GM19351 (cell line): ENCODE results near the gene PLA1A.
"Not testable (repeated sequence)": the region's sequence is repeated elsewhere in the genome, so short reads cannot be mapped to it uniquely, and the experiment has no call there.

Source experiments
- ATAC-seq: cut with Tn5 transposase; IDR thresholded peaks from one replicate; pipeline ENCODE4 v1.9.1; 2021; ENCODE audit warnings: mild to moderate bottlenecking, moderate library complexity; ENCODE audit not compliant: unreplicated experiment

The PLA1A gene

DNA sequence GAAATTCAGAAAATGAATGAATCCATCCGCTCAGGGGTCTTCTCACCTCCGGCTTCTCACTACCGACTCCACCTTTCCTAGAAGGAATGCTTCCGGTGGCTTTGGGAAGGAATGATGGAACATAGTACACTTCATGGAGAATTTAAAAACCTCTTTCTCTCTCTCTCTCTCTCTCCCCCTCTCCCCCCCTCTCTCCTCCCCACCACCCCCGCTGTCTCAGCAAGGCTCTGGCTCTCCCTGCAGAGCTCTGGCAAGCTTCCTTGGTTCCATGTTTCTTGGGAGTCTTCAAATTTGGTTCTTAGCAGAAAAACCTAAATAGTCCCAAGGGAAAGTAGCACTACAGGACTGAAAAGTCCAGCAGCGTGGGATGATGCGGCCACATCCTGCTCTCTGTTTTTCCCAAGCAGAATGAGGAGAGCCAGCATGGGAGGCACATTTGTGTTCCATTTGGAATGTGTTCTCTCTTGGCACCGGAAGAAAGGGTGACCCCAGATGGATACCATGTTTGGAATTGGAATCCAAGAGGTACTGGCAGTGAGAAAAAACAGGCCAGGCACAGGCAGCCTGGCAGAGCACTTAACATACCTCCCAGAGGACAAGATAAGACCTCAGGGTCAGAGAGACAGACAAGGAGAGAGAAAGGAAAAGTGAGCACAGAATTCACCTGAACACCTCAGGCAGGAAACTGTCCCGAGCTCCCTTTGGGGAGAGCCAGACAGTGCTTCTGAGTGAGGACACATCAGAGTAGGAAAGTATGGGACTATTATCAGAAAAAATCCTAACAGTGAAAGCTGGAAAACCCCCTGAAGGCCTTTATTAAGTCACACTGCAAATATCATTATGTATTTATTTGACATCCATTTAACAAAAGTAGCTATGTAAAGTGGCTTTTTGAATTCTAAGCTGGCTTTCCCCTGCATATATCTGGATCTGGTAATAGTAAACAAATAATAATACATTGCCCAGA, 63.1 kb downstream of the PLA1A start, which contains the start of gene POPDC2:
Gene POPDC2, minus strand, starts transcription at position 116 of the 967 bp plus-strand sequence. CDS start 166 bp downstream, outside the sequence.
- ATAC-seq, result no peak

DNA sequence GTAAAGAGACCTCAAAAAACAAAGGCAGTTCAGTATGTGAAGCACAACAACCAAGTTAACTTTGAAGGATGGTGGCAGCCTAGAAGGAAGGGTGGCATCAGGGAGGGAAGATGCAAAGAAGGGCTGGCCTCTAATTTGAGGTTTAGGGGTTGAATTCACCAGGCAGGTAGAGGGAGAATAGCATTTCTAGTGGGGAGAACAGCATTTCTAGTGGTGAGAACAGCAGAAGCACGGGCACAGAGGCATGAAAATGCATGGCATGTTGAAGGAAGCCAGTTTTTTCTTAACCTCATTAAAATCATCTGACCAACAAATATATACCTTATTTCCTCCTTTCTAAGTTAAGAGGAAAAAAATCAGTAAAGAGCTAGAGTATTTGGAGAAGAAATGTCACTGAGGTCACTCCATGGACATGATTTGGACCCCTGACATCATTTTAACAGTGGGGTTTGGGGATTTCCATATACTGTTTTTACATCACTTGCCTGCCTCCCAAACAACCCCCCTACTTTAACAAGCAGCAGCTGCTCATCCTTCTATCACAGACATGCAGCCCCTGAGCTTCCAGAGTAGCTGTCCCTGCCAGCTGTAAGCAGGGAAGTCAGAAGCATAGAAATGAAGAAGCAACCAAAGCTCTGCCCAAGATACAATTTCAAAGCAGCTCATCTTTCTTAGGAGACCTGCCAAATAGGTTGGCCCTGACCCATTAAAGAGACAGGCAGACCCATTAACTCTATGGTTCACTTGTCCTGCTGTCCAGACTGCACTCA, 65.1 kb downstream of the PLA1A start:
- no peak for ATAC-seq

DNA sequence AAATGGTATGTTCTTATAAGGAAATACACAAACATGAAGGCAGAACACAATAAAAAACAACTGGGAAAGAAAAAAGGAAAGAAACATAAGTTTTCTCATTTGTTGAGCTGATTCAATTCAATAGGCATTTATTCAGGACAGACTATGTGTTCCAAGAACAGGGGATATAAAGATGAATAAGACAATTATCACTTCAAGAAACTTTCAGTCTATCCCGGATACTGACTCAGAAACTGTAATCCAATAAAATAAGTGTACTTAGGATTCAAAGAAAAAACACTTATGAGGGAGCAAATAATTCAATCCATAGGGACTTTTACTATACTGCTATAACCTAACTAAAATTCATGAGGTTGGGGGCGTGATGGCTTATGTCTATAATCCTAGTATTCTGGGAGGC, 66.2 kb downstream of the PLA1A start:
- ATAC-seq, result no peak

DNA sequence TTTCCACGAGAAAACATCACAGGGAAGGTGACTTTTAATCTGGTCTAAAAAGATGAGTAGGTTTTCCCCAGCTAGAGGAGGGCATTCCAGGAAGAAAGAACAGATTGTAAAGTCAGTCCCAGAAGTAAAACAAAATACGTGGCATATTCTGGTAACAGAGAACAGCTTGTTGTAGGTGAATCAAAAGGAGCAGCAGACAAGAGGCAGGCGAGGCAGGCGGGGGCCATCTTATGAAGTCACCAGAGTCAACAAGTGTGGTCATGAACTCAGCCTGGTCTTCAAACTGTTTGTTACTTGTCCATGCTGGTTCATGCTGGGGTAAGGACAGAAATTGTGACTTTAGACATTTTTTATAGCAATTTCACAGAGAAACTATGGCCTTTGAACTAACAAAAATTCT, 66.7 kb downstream of the PLA1A start:
- ATAC-seq, result no peak

DNA sequence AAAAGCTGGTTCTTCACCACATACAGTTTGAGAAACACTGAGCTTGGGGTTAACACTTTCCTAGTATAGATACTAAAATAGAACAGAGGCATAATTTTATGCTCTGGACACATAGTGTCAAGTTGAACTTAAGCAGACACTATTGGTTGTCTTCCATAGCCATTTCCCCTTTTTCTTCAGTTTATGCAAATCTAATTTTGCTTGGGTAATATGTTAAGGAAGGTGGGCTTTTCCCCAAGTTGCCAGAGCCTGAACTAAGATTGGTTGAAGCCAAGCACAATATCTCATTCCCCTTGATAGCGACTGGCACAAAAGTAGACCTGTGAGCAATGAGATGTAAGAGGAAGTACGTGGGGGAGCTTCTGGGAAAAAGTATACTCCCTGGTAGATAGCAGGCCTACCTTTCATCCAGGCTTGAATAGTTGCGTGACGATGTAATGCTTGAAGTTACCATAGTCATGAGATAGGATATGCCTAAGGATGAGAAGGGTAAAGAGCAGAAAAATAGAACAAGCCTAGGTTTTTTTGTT, 67.2 kb downstream of the PLA1A start:
- peak; percentile 34 for ATAC-seq

DNA sequence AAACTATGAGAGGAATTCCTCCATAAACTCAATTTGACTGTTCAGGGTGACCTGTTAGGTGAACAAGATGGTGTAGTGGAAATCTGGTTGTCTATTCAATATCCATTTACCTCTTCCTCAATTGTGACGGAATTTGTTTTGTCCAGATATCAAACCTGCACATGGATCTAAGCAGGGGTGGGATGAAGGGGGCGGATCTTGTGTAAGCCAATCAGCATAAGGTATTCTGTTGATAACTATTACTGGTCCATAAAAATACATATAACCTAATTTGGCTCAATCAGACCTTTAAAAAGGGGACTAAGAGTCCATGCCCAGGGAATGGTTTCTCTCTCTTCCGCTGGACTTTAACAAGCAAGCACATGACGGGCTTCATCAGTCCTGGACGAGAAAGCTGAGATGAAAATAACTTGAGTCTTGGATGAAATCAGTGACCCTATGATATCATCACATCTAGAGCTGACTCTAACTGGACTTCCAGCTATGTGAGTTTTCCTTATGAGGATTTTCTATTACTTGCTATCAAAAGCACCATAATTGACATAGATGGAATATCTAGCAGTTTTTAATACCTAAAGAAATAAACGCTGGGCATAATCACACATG, 68.4 kb downstream of the PLA1A start:
- no peak for ATAC-seq

DNA sequence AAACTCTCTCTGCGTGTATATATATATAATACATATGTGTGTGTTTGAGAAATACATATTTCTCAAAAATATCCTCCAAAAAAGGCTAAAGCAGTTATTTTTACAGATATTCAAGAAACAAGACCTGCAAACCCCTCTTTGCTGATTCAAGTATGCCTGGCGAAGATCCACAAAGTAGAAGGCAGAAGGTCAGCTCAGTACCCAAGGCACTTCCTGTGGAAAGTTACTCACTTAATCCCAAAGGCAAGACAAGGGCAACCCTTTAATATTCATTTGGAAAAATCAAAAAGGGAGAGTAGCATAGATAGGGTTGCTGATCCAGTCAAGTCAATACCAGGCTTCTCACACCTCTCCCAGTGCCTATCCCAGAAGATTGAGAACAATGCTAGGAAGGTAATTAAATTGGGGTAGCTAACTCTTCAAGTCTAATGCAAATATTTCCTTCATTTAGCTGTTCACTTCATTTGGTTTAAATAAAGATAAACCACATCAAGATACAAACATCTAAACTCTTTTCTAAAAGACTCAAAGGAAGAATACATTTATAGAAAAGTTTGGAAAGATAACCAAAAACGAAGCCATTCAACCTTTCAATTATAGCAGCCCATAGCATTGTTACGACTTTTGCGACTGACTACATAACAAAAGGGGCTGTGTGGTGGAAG, 72.4 kb downstream of the PLA1A start:
- ATAC-seq, result no peak

DNA sequence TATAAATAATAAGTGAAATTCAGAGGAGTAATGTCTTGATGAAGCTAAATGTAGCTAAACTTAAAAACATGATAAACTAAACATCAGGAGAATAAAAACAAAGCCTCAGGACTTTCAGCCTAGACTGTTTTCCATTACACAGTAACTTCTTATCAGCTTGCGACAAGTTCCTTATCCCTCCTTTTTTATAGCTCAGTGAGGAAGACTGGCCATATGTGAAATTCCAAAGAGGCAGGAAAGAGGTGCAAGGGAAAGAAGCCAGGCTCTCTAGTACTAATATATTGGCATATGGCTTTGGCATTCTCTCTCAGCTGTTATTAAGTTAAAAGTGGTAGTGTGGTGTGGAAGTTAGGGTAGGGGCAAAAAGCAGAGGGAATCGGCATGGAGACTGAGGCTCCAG, 75.1 kb downstream of the PLA1A start:
- ATAC-seq, result no peak

DNA sequence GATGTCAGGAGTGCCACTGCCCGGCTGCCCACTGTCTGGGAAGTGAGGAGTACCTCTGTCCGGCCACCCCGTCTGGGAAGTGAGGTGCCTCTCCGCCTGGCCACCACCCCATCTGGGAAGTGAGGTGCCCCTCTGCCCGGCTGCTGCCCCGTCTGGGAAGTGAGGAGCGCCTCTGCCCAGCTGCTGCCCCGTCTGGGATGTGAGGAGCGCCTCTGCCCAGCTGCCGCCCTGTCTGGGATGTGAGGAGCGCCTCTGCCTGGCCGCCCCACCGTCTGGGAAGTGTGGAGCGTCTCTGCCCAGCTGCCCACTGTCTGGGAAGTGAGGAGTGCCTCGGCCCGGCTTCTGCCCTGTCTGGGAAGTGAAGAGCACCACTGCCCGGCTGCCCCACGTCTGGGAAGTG, 76.2 kb downstream of the PLA1A start:
- no peak for ATAC-seq

DNA sequence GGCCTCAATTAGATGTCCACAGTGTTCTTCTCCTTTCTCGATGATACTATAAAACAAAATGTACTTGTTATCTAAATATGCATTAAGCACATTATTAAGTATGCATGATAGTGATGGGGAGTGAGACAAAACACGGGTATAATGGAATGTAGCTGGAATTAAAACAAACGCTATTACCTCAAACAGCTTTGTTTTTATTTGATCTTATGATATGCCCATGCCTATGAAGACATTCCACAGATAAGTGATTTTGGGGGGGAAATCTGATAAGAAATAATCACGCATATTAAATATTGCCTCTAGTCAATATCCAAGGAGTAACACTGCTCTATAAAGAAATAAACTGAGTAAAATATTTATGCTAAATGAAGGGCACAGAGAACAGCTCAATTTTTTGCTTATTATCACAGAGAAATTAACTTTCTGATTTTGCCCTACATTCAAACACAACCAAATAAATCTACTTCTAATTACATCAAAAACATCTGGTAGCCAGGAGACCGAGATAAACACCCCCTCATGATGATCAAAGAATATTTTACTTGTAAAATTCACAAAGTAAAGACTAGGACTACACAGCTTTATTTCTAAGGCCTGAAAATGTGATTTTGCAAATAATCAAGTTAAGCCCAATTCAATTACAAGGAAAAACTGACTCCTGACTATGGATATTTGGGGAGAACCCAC, 77.6 kb downstream of the PLA1A start:
- no peak for ATAC-seq

DNA sequence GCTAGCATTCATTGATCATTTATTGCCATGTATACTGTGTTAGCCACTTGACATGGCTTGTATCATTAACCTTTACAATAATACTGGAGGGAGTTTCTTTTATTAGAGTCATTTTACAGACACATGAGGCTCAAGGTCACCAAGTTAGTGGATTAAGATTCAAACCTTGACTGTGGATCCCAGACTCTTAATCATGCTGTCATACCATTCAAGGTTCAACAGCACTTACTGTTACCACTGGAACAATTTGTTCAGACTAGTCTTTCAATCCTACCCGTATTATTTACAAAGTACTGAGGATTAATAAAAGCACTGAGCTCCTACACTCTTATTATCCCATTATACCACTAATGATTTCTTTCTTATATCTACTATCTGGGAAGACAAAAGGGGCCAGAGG, 78.3 kb downstream of the PLA1A start:
- ATAC-seq, result no peak

DNA sequence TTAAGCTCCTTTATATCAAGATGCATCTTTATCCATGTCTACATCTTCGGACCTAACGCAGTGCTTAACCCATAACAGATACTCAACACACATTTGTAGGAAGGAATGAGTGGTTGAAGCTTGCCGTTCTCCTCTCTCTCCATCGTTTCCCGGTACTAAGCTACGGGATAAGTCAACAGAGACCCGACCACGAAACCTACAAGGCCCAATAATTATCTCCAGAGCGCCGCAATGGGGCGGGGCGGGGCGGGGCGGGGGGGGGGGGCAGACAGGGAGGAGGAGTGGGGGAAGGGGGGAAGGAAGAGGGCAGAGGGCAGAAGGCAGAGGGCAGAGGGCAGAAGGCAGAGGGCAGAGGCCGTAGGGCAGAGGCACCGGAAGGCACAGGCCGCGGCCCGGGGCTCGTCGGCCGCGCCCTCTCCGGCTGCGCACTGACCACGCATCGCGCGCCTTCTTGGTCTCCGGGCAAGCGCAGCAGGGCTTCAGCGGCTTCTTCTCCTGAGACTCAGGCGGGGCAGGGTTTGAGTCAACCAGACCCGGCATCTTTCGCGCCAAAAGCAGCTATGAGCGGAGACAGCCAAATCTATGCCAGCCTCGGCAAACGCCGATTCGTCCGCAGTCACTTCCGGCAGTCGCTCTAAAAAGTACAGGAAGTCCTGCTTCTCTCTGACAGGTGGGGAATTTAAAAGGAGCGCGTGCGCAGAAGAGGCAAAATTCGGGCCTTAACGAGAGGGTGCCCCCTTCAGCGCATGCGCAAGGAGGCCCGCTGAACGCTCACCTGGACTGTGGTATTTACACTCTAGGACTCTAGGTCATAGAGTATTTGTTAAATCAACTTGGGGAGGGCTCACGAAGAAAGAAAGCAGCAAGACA, 79.3 kb downstream of the PLA1A start, which contains the start of gene COX17:
Gene COX17, minus strand, starts transcription at position 636 of the 870 bp plus-strand sequence. Its CDS starts 96 bp downstream, at position 540.
- peak; percentile 85 for ATAC-seq

DNA sequence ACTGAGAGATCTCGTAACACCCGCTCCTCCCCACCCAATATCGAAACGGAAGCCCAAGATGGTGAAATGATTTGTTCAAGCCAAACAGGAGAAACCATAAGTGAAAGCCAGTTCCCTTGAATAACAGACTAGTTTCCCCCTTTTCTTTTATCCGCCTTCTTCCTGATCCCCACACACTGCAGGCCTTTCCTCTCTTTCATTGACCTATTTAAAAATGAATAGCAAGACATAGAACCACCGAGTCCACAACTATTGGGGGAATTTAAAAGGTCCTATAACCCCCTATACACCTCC, 79.9 kb downstream of the PLA1A start:
- peak; percentile 0 for ATAC-seq

DNA sequence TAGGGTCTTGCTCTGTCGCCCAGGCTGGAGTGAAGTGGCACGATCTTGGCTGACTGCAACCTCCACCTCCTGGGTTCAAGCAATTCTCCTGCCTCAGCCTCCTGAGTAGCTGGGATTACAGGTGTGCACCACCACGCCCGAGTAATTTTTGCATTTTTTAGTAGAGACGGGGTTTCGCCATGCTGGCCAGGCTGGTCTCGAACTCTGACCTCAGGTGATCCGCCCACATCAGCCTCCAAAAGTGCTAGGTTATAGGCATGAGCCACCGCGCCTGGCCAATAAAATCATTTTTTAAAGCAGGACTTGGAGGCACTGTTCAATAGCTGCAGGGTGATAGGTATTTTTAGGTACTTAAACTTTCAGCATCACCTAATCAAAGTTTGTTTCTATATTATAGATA, 80.5 kb downstream of the PLA1A start:
- not testable (repeated sequence) for ATAC-seq
